Small intestine (tissue), 7 donors: ENCODE measurements around the gene CCDC6. TPM values are rescaled to one million over a fixed set of nuclear protein-coding genes. Genes with fewer than 3 reads are reported as not detected.

Experiments used
- DNase-seq, 2 donors: peaks; one replicate each; pipeline versions ENCODE4 v3.0.0 to v3.0.0-alpha.2; 2013
- FAIRE-seq: peaks from 2 replicates; lab custom pipeline; 2012; peaks lifted over from hg19 to GRCh38; lab: Jason Lieb, UNC
- H3K27ac ChIP-seq, 3 donors: one replicate each; pipeline ENCODE4 v1.5.1; 2013; ENCODE audit warnings: low read length in 2 of 3, mild to moderate bottlenecking in 2 of 3, control low read depth in 1 of 3, inconsistent platforms in 1 of 3, low read depth in 1 of 3, moderate library complexity in 1 of 3
- H3K27me3 ChIP-seq, 3 donors: one replicate each; pipeline ENCODE4 v1.6.1; 2013; ENCODE audit warnings: low read length in 3 of 3, inconsistent platforms in 1 of 3; ENCODE audit not compliant: control insufficient read depth in 3 of 3, insufficient read depth in 3 of 3
- H3K36me3 ChIP-seq, 3 donors: one replicate each; pipeline ENCODE4 v1.6.1; 2013; ENCODE audit warnings: low read length in 3 of 3, inconsistent platforms in 1 of 3, low read depth in 1 of 3, mild to moderate bottlenecking in 1 of 3, moderate library complexity in 1 of 3; ENCODE audit not compliant: control insufficient read depth in 3 of 3, insufficient read depth in 2 of 3
- H3K4me1 ChIP-seq, 3 donors: one replicate each; pipeline ENCODE4 v1.6.1; 2013; ENCODE audit warnings: low read length in 2 of 3, inconsistent platforms in 1 of 3, low read depth in 1 of 3, mild to moderate bottlenecking in 1 of 3, moderate library complexity in 1 of 3; ENCODE audit not compliant: control insufficient read depth in 3 of 3, insufficient read depth in 2 of 3
- H3K4me3 ChIP-seq, 3 donors: one replicate each; pipeline ENCODE4 v1.5.1; 2013; ENCODE audit warnings: low read length in 3 of 3, control low read depth in 1 of 3, inconsistent platforms in 1 of 3, low read depth in 1 of 3, mild to moderate bottlenecking in 1 of 3, moderate library complexity in 1 of 3
- H3K9me3 ChIP-seq, 2 donors: one replicate each; pipeline ENCODE4 v1.6.1; 2013; ENCODE audit warnings: low read depth in 1 of 2, low read length in 1 of 2; ENCODE audit not compliant: control insufficient read depth in 2 of 2, insufficient read depth in 1 of 2
- WGBS, 3 donors: extraction: QIAGEN DNeasy Blood & Tissue Kit; methylation state at CpG; one replicate each; pipeline ENCODE4 v1.1.7; 2013; 5-methylcytosine and 5-hydroxymethylcytosine counted together
- polyA plus RNA-seq, 4 donors: library from polyadenylated mRNA; stranded (reverse) in 3 of 4; unstranded in 1 of 4; fragments of 200-250 nt in 3 of 4; fragments of 120-200 nt in 1 of 4; gene quantifications; one replicate each; pipeline versions ENCODE4 v1.2.1 to v1.2.3, GENCODE V29; 2013
- donor health status: healthy with polysubstance abuse.
- donor health status: control.
- donor health status: control.
- donor health status: Bipolar disorder and iron deficiency.
- donor health status: healthy.

Gene CCDC6
- polyA plus RNA-seq, 4 donors = 16.5 to 44.4 (median 24.7) TPM

DNA sequence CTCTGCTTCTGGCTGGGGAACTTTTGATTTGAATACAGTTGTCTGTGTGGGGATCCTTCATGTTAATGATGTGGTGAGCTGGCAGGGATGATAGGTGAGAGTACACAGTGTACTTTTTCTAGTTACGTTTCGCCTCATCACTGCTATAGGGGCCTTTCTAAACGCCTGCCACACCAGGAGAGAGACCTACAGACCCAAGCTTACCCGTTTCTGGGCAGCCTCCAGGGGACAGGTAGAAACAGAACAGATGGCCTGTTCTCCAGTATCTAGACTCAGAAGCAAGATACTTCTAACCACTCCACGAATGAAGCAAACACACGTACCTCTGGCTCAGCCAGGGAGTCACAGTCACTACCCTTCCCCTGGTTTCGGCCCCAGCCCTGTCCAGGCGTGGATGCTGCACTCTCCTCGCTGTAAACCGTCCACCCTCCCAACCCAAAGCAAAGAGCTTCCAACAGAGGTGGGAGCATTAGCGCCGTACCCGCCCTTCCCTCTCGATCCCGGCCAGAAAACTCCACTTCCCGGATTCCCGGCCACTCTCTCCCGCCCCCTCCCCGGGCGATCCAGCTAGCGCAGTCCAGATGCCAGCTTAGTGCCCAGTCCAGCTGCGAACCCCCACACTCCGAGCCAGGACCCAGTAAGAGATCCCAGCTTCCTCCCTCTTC lies 1.2 kb downstream of the CCDC6 start:
- Histone ChIP-seq H3K4me1 (peaks cover 3 to 36% (median 24%) of the 10 kb centered on the region in 3 donors), H3K9me3 (no peaks in the 10 kb centered on the region), H3K36me3 (peaks cover 0 to 2% (median 0%) of the 10 kb centered on the region in 3 donors), H3K27me3 (no peaks in the 10 kb centered on the region), H3K27ac (peak overlapping the region; percentile 74 to 97 (median 95)), H3K4me3 (peak overlapping the region; percentile 86 to 95 (median 95))
- DNase-seq = peak; percentile 68
- WGBS, 3 donors = 0 to 3% (median 2%) methylated on average over 23 of the region's 23 CpGs
- FAIRE-seq = no peak

DNA sequence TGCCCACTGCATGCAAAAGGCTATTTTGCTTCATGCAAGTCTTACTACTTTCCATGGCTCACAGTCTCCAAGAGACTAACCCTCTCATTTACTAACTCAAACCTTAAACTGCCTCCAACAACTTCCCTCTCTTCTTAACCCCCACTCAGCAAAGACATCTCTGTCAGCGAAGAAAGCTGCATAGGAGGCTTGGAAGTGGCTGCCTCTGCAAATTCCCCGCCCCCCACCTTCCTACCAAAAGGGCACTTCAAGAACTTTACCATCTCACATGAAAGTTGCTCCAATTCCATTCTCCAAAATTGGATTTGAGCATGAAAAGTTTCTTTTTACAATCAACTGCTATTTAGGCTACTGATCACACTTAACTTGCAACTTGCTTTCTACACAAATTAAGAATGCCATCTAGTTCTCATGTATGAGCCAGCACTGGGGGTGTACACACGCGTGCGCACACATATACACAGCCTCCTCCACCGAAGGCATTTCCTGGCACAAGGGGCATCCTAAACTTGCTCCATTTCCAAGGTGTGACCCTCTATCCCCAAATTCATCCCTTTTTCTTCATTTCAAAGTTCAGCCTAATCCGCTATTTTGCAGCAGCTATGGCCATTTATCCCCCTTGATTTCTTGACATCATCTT lies 1.8 kb downstream of the CCDC6 start:
- Histone ChIP-seq H3K27ac (peak overlapping the region; percentile 74 to 97 (median 95)), H3K4me3 (peak overlapping the region in 2 of 3 donors; percentile 86 to 95), H3K27me3 (no peaks in the 10 kb centered on the region), H3K4me1 (peaks cover 7 to 42% (median 28%) of the 10 kb centered on the region in 3 donors), H3K36me3 (peaks cover 0 to 2% (median 0%) of the 10 kb centered on the region in 3 donors), H3K9me3 (no peaks in the 10 kb centered on the region)
- 29 to 47% (median 34%) methylated on average over 7 of the region's 7 CpGs for WGBS, 3 donors
- FAIRE-seq = no peak
- peak in 1 of 2 donors; percentile 35 for DNase-seq

DNA sequence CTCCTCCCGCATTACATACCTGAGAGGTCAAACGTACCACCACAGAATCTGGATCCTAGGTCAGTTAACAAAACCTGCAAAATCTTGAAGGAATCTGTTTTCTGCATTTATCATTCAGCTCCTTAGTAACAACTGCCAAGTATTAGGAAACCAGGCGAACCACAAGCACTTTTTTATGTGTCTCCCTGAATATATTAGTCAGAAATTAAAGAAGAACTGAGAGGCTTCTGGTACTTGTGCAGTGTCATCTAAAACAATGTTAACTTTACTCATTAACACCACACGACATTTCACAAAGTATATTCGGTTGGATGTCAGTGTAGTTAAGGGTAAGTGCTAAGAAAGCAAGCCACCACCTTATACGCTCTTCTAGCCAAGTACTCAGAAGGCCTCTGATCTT lies 2.5 kb downstream of the CCDC6 start:
- Histone ChIP-seq H3K4me1 (peaks cover 11 to 49% (median 29%) of the 10 kb centered on the region in 3 donors), H3K27ac (peak overlapping the region in 1 of 3 donors; percentile 95), H3K36me3 (peaks cover 0 to 2% (median 0%) of the 10 kb centered on the region in 3 donors), H3K27me3 (no peaks in the 10 kb centered on the region), H3K4me3 (peak overlapping the region in 1 of 3 donors; percentile 95), H3K9me3 (no peaks in the 10 kb centered on the region)
- 41 to 56% (median 52%) methylated on average over 6 of the region's 6 CpGs for WGBS, 3 donors
- no peak for FAIRE-seq
- no peak for DNase-seq

DNA sequence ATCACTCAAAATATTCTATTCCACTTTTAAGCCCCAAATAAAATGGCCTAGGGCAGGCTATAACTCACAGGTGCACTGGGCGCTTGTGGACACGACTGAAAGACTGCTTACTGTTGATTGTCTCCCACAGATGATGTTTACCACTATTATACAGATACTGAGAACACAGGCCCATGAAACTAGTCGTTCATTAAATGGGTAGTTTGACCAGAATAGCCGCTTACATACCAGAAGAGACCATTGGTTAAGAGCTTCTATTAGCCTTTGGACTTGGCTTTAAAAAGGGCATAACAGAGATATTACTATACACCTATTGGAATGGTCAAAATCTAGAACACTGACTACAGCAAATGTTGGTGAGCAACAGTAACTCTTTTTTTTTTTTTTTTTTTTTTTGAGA lies 4.3 kb downstream of the CCDC6 start:
- no peaks in the 10 kb centered on the region for H3K9me3 ChIP-seq
- WGBS, 3 donors = 43 to 71% (median 51%) methylated on average over 4 of the region's 4 CpGs
- H3K27ac ChIP-seq = peak overlapping the region; percentile 9 to 86 (median 18)
- DNase-seq = peak in 1 of 2 donors; percentile 60
- no peak for FAIRE-seq
- H3K36me3 ChIP-seq = peaks cover 0 to 2% (median 0%) of the 10 kb centered on the region in 3 donors
- H3K4me1 ChIP-seq = peaks cover 17 to 52% (median 32%) of the 10 kb centered on the region in 3 donors
- H3K4me3 ChIP-seq = no peak overlapping the region
- no peaks in the 10 kb centered on the region for H3K27me3 ChIP-seq

- Histone ChIP-seq H3K4me3 (no peak overlapping the region), H3K9me3 (no peaks in the 10 kb centered on the region), H3K27ac (peak overlapping the region; percentile 9 to 86 (median 61)), H3K36me3 (peaks cover 0 to 2% (median 0%) of the 10 kb centered on the region in 3 donors), H3K27me3 (no peaks in the 10 kb centered on the region), H3K4me1 (peaks cover 17 to 52% (median 32%) of the 10 kb centered on the region in 3 donors)
- FAIRE-seq = no peak
- 19 to 75% (median 36%) methylated on average over 1 of the region's 1 CpG for WGBS, 3 donors
- DNase-seq = peak; percentile 72 to 82
Measured at GRCh38 chr10:59901470-59901869, 4.9 kb downstream of the CCDC6 start.

DNA sequence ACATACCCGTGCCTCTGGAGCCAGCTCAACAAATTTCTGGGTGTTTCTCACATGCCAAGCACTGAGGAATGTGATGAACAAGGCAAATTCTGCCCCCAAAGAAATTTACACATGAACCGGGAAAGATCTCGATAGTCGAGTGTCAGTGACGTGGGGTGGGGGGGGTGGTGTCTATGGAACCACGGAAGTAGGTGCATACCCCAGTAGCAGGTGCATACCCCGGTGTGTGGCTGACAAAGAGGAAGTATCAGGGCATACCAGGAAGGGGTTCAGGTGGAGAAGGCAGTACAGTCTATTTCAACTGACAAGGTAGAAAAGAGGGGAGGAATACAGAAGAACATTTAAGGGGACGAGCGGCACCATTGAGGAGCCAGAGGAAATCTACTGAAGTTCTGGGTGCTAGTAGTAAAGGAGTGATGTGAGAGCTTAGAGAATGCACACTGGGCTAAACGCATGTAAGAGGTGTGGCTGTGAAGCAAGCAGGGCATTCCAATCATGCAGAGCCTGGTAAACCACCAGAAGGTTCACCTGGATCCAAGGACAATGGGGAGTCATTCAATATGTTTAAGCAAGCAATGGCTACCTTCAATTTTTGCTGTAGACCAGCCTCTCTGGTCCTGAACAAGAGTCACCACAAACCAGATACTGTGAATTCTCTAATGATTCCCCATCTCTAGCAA lies 6.2 kb downstream of the CCDC6 start:
- peaks cover 20 to 64% (median 43%) of the 10 kb centered on the region in 3 donors for H3K4me1 ChIP-seq
- peak overlapping the region; percentile 22 to 86 (median 34) for H3K27ac ChIP-seq

GRCh38 chr10:59898125-59898835 lies 8.1 kb downstream of the CCDC6 start:
- no peak for DNase-seq
- Histone ChIP-seq H3K27ac (peak overlapping the region; percentile 24 to 86 (median 65)), H3K4me3 (no peak overlapping the region)

More for the DNA sequence above, 6.2 kb downstream of the CCDC6 start:
- FAIRE-seq (no peak), DNase-seq (peak in 1 of 2 donors; percentile 56)
- 39 to 67% (median 50%) methylated on average over 10 of the region's 10 CpGs for WGBS, 3 donors
- Histone ChIP-seq H3K4me3 (no peak overlapping the region), H3K36me3 (peaks cover 0 to 2% (median 0%) of the 10 kb centered on the region in 3 donors), H3K27me3 (no peaks in the 10 kb centered on the region), H3K9me3 (no peaks in the 10 kb centered on the region)

More at GRCh38 chr10:59898125-59898835, 8.1 kb downstream of the CCDC6 start:
- WGBS, 3 donors = 46 to 64% (median 56%) methylated on average over 6 of the region's 6 CpGs
- H3K9me3 ChIP-seq = no peaks in the 10 kb centered on the region
- H3K27me3 ChIP-seq = no peaks in the 10 kb centered on the region
- peaks cover 0 to 4% (median 0%) of the 10 kb centered on the region in 3 donors for H3K36me3 ChIP-seq
- peaks cover 21 to 74% (median 38%) of the 10 kb centered on the region in 3 donors for H3K4me1 ChIP-seq
- no peak for FAIRE-seq
